ENCODE data around the gene CNN3. TPM values are rescaled to one million over a fixed set of nuclear protein-coding genes. Genes with fewer than 3 reads are reported as not detected.

The CNN3 gene
- total RNA-seq, 4 donors from 2014 or later = 334 to 604 (median 452) TPM

DNA sequence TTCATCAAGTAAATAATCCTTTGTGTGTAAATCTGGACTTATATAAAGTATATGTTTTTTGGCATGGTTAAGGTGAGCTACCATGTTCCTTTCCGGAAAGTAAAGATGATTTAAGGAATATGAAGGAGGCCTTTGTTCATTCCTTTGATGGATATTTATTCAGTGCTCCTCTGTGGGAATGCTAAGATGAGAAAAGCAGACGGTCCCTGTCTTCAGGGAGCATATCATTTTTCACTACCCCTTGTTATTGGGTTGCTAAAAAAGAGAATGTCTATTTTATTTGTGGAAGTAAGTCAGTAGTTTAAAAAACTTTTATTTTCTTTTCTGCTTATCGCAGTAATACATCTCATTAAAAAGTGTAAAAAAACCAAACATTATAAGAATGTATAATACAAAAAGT, 35.1 kb upstream of the CNN3 start:
- H3K36me3 ChIP-seq = no peaks in the 10 kb centered on the region
- H3K4me3 ChIP-seq = no peak overlapping the region
- no peak for DNase-seq
- no peaks in the 10 kb centered on the region for H3K4me1 ChIP-seq
- peak overlapping the region; percentile 86 to 97 for H3K27ac ChIP-seq
- H3K9me3 ChIP-seq = no peaks in the 10 kb centered on the region
- TF ChIP-seq, protein P1, sequence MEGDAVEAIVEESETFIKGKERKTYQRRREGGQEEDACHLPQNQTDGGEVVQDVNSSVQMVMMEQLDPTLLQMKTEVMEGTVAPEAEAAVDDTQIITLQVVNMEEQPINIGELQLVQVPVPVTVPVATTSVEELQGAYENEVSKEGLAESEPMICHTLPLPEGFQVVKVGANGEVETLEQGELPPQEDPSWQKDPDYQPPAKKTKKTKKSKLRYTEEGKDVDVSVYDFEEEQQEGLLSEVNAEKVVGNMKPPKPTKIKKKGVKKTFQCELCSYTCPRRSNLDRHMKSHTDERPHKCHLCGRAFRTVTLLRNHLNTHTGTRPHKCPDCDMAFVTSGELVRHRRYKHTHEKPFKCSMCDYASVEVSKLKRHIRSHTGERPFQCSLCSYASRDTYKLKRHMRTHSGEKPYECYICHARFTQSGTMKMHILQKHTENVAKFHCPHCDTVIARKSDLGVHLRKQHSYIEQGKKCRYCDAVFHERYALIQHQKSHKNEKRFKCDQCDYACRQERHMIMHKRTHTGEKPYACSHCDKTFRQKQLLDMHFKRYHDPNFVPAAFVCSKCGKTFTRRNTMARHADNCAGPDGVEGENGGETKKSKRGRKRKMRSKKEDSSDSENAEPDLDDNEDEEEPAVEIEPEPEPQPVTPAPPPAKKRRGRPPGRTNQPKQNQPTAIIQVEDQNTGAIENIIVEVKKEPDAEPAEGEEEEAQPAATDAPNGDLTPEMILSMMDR (IDR thresholded peaks at IDR 0.05) = no peak
- no peak for TF ChIP-seq POLR2A (IDR thresholded peaks at IDR 0.05)
- intact Hi-C loops (cut with DNase I; ENCODE audit: low total_unique reads) = no loop called here
- no peaks in the 10 kb centered on the region for H3K27me3 ChIP-seq

DNA sequence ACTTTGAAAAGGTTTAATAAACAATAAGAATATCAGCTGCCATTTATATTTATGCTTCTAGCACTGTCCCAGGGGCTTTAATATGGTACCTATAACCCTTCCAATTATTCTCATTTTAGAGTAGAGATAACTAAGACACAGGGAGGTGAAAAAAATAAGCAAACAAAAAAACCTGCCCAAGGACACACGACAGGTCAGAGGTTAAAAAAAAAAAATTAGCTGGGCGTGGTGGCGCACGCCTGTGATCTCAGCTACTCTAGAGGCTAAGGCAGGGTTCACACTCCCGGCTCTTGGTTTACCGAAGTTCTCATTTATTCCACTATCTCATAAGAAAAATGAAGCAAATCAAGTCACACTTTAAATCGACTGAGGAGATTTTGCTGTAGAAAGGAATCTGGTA, 34.7 kb upstream of the CNN3 start:
- H3K27me3 ChIP-seq = no peaks in the 10 kb centered on the region
- no peak overlapping the region for H3K4me3 ChIP-seq
- DNase-seq = no peak
- H3K9me3 ChIP-seq = no peaks in the 10 kb centered on the region
- TF ChIP-seq, protein P1 (IDR thresholded peaks at IDR 0.05) = no peak
- TF ChIP-seq POLR2A (IDR thresholded peaks at IDR 0.05) = no peak
- H3K27ac ChIP-seq = peak overlapping the region in 1 of 2 donors; percentile 97
- intact Hi-C loops (cut with DNase I; ENCODE audit: low total_unique reads) = no loop called here
- H3K36me3 ChIP-seq = no peaks in the 10 kb centered on the region
- no peaks in the 10 kb centered on the region for H3K4me1 ChIP-seq

DNA sequence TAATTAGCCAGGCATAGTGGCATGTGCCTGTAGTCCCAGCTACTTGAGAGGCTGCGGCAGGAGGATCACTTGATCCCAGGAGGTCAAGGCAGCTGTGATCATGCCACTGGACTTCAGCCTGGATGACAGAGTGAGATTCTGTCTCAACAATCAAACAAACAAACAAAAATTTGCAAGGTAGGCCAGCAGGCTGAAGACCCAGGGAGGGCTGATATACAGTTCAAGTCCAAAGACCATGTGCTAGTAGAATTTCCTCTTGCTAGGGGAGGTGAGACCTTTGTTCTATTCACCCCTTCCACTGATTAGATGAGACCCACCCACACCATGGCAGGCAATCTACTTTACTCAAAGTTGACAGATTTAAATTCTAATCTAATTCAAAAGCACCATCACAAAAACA, 31.2 kb upstream of the CNN3 start:
- DNase-seq = no peak
- Histone ChIP-seq H3K9me3 (no peaks in the 10 kb centered on the region), H3K4me3 (no peak overlapping the region), H3K27ac (no peak overlapping the region), H3K36me3 (no peaks in the 10 kb centered on the region), H3K27me3 (no peaks in the 10 kb centered on the region), H3K4me1 (no peaks in the 10 kb centered on the region)
- intact Hi-C loops (cut with DNase I; ENCODE audit: low total_unique reads) = no loop called here
- TF ChIP-seq, protein P1 (IDR thresholded peaks at IDR 0.05) = no peak
- TF ChIP-seq POLR2A (IDR thresholded peaks at IDR 0.05) = no peak

DNA sequence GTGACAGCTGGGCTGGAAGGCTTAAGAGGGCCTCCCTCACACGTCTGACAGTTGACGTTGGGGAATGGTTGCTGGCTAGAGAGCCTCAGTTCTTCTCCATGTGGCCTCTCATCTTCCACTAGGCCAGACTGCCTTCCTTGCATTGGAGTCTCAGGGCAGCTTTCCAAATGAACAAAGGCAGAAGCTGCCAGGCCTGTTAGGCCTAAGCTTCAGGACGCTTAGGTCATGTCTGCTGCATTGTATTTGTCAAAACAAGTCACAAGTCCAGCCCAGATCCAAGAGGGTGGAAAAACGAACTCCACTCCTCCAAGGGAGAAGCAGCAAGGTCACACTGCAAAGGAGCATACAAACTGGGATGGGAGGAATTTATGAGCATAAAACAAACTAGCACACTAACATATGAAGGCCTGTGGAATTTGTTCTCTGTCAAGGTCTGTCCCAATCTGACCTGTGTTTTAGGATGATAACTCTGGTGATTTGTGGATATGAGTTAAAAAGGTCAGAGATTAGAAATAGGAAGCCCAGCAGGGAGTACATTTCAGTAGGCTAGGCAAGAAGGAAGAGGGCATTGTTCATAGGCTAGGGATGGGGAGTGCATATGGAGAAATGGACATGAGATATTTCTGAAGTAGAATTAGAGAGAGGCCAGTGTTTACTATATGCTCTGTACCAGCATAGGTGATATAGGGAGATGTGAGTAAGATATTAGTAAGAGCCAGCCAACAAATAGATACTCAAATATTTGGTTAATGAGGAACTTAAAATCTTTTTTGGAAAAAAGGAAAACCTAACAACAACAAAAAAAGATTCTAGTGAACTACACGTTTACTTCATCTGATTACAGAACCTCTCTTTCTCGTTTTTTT, 29.1 kb upstream of the CNN3 start:
- H3K9me3 ChIP-seq = no peaks in the 10 kb centered on the region
- no peaks in the 10 kb centered on the region for H3K27me3 ChIP-seq
- TF ChIP-seq POLR2A (IDR thresholded peaks at IDR 0.05) = no peak
- TF ChIP-seq, protein P1 (IDR thresholded peaks at IDR 0.05) = no peak
- intact Hi-C loops (cut with DNase I; ENCODE audit: low total_unique reads) = no loop called here
- H3K4me3 ChIP-seq = no peak overlapping the region
- H3K27ac ChIP-seq = peak overlapping the region; percentile 53 to 59
- DNase-seq = peak in 1 of 2 donors; percentile 48
- no peaks in the 10 kb centered on the region for H3K4me1 ChIP-seq
- H3K36me3 ChIP-seq = no peaks in the 10 kb centered on the region

Measured in uterus (tissue), 4 donors.